SU-DHL-6 (cell line): ENCODE measurements around the gene PHTF1.
A peak's percentile ranks its signal among the peaks of the same experiment; 100 is the strongest.

Experiments used
- H2AFZ ChIP-seq: fragments of 200-600 bp; sonication (generic); 2 replicates; pipeline ENCODE4 v1.6.1; 2014; ENCODE audit warnings: low read depth, mild to moderate bottlenecking, moderate library complexity, mixed read lengths, antibody characterized with exemption, low read length; ENCODE audit not compliant: severe bottlenecking
- H3F3A ChIP-seq: fragments of 200-600 bp; shearing (Covaris generic); 2 replicates; pipeline ENCODE4 v1.6.0; 2016; ENCODE audit warnings: antibody characterized with exemption, mild to moderate bottlenecking; ENCODE audit not compliant: insufficient read depth
- H3K27ac ChIP-seq: fragments of 200-600 bp; sonication (generic); 2 replicates; pipeline ENCODE4 v1.5.1; 2016; ENCODE audit warnings: low read depth, mild to moderate bottlenecking, low read length, moderate library complexity, mixed read lengths
- H3K27me3 ChIP-seq: fragments of 200-600 bp; sonication (generic), shearing (Covaris generic); 2 replicates; pipeline ENCODE4 v1.6.0; 2014; ENCODE audit warnings: mild to moderate bottlenecking, low read length
- H3K36me3 ChIP-seq: fragments of 200-600 bp; sonication (generic); 2 replicates; pipeline ENCODE4 v1.6.1; 2014; ENCODE audit warnings: mild to moderate bottlenecking, low read length, mixed read lengths
- H3K4me2 ChIP-seq: fragments of 300-600, 200-600 bp; shearing (Covaris generic), sonication (generic); 2 replicates; pipeline ENCODE4 v1.6.0; 2014; ENCODE audit warnings: low read length, low read depth, mild to moderate bottlenecking; ENCODE audit not compliant: poor library complexity, severe bottlenecking
- H3K4me3 ChIP-seq: fragments of 200-600 bp; sonication (generic); 2 replicates; pipeline ENCODE4 v1.5.1; 2014; ENCODE audit warnings: antibody characterized with exemption, low read length, mild to moderate bottlenecking, mixed read lengths; ENCODE audit not compliant: insufficient read depth, poor library complexity, severe bottlenecking
- H3K79me2 ChIP-seq: fragments of 200-600 bp; sonication (generic); 2 replicates; pipeline ENCODE4 v1.6.1; 2014; ENCODE audit warnings: mild to moderate bottlenecking, low read length, moderate library complexity; ENCODE audit not compliant: insufficient read depth
- H3K9ac ChIP-seq: fragments of 200-600 bp; sonication (generic); 2 replicates; pipeline ENCODE4 v1.7.0; 2014; ENCODE audit warnings: mild to moderate bottlenecking, low read length
- H3K9me2 ChIP-seq: fragments of 200-600 bp; sonication (generic); replicated peaks from 2 replicates; pipeline ENCODE4 v1.6.1; 2014; ENCODE audit warnings: low read length; ENCODE audit not compliant: insufficient read depth
- H3K9me3 ChIP-seq: fragments of 200-600 bp; sonication (generic); 2 replicates; pipeline ENCODE4 v1.6.1; 2014; ENCODE audit warnings: low read length, mixed read lengths; ENCODE audit not compliant: insufficient read depth
- H4K20me1 ChIP-seq: fragments of 200-600 bp; sonication (generic); 2 replicates; pipeline ENCODE4 v1.6.1; 2014; ENCODE audit warnings: low read depth, mild to moderate bottlenecking, antibody characterized with exemption, low read length, moderate library complexity, mixed read lengths
- CTCF ChIP-seq: fragments of 200-600 bp; sonication (generic); IDR thresholded peaks from one replicate; pipeline ENCODE4 v1.5.1; 2017; ENCODE audit warnings: antibody characterized with exemption, mild to moderate bottlenecking, low read length, moderate library complexity; ENCODE audit not compliant: insufficient read depth, poor library complexity, severe bottlenecking
- EZH2phosphoT487 ChIP-seq: fragments of 200-600 bp; sonication (generic), shearing (Covaris generic); conservative IDR thresholded peaks from 2 replicates; pipeline ENCODE4 v1.6.1; 2018; ENCODE audit warnings: mild to moderate bottlenecking, antibody characterized with exemption, low read length, moderate library complexity, mixed read lengths

Gene PHTF1

DNA sequence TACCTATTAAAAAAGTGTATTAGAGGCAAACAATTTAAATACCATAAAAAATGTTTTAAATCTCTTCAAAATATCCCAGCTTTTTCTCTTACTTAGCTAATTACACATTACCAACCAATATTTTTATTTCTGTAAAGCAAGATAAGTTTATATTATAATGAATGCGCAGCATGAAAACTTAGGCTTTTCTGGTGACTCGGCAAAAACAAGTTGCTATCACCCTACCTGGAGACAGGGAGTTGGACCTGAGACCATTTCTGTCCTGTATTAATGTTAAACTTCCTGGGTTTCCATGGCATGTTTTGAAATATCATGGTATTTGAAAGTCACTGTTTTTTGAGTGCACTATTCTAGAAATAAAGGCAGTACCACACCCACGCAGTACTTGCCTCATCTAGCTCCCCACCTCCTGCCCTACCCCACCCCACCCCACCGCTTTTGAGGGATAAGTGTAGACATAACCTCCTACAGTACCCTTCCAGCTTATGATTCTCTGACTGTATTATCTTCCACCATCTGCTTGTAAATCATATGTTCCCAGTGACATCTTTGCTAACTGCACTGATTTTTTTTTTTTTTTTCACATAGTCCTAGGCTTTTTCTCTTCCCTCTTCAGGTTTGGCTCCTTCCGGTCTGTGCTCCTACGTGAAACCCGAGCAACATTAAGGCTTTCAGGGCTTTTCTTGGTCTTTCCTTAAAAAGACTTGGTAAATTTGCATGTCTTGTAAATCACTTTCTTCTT is 77.5 kb downstream of the PHTF1 start:
- Histone ChIP-seq H3K4me2 (no peak overlapping the region), H3K79me2 (no peaks in the 10 kb centered on the region), H3K9me3 (no peaks in the 10 kb centered on the region), H3K27ac (no peak overlapping the region), H2AFZ (no peak overlapping the region), H4K20me1 (no peaks in the 10 kb centered on the region), H3K4me3 (no peak overlapping the region), H3K9ac (no peak overlapping the region), H3F3A (peaks cover 7% of the 10 kb centered on the region; the same call in 1 of the 2 replicates), H3K27me3 (no peaks in the 10 kb centered on the region), H3K36me3 (no peaks in the 10 kb centered on the region; the same call in 1 of the 2 replicates), H3K9me2 (no peaks in the 10 kb centered on the region)
- TF ChIP-seq CTCF (no peak), EZH2phosphoT487 (no peak)

GRCh38 chr1:113678159-113678469 is 81.2 kb downstream of the PHTF1 start:
- Histone ChIP-seq H3F3A (0 out of 2 replicates have a peak, but pooled peaks cover 6% of the 10 kb centered on the region), H3K79me2 (no peaks in the 10 kb centered on the region), H4K20me1 (no peaks in the 10 kb centered on the region), H3K9ac (no peak overlapping the region), H2AFZ (no peak overlapping the region), H3K27ac (no peak overlapping the region), H3K36me3 (no peaks in the 10 kb centered on the region), H3K4me2 (no peak overlapping the region), H3K9me2 (no peaks in the 10 kb centered on the region), H3K9me3 (no peaks in the 10 kb centered on the region), H3K27me3 (no peaks in the 10 kb centered on the region), H3K4me3 (no peak overlapping the region)
- TF ChIP-seq EZH2phosphoT487: no peak
- TF ChIP-seq CTCF: no peak

GRCh38 chr1:113677250-113678158 is 81.8 kb downstream of the PHTF1 start:
- Histone ChIP-seq H2AFZ (no peak overlapping the region), H4K20me1 (no peaks in the 10 kb centered on the region), H3K9me3 (no peaks in the 10 kb centered on the region), H3K4me3 (no peak overlapping the region), H3K9ac (no peak overlapping the region), H3K27ac (no peak overlapping the region), H3K9me2 (no peaks in the 10 kb centered on the region), H3K36me3 (no peaks in the 10 kb centered on the region), H3K79me2 (no peaks in the 10 kb centered on the region), H3K27me3 (no peaks in the 10 kb centered on the region), H3K4me2 (no peak overlapping the region), H3F3A (0 out of 2 replicates have a peak, but pooled peaks cover 6% of the 10 kb centered on the region)
- TF ChIP-seq EZH2phosphoT487 (no peak), CTCF (peak; percentile 41)
